ENCODE results near the gene VAV3. TPM values are rescaled to one million over a fixed set of nuclear protein-coding genes. Genes with fewer than 3 reads are reported as not detected.

Gene VAV3
- polyA plus RNA-seq, 10 donors: 2.5 to 8.9 (median 5.3) TPM

DNA sequence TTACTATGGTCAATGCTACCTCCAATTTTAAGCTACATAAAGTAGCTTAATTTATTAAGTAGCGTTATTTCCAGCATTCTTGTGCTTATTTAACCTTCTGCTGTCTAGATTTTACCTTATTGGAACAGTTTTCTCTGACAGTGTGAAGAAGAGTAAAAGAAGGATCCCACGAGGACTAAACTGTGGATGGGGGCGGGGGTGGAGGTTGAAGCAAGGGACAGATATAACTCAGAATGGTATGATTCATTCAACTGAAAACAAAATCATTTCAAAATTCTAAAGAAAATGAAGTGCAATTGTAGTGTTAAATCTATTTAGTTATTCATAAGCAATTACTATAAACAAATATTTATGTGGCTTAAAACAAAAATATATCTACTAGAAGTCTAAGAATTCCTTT is 11.5 kb upstream of the VAV3 start:
- no peak for DNase-seq

DNA sequence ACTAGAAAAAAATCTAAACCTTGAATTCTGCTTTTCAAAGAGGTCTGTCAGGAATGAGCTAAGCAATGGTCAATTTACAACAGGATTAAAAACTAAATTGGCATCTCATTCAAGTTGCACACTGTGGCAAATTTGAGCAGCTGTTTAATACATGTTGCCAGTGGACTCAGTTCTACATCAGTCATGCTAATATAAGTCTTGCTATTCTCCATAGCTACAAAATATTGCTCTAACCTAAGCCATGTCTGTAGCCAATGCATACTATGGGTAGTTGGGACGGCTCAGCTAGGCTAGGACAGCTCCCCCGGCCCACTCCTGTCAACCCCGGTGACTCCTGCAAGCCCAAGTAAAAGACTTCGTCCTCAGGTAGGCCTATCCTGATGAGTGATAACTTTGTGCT is 10.9 kb upstream of the VAV3 start:
- peak in 1 of 3 donors; percentile 43 for DNase-seq

DNA sequence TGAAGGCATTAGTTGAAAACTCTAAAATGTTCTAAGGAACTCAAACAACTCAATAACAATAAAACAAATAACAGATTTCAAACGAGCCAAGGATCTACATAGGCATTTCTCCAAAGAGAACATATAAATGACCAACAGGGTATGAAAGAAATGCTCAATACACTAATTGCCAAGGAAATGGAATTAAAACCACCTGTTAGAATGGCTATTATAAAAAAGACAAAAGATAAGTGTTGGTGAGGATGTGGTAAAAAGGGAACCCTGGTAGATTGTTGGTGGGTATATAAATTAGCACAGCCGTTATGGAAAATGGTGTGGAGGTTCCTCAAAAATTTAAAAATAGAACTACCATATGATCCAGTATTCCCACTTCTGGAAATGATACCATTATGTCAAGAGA is 9.1 kb upstream of the VAV3 start:
- DNase-seq: no peak

DNA sequence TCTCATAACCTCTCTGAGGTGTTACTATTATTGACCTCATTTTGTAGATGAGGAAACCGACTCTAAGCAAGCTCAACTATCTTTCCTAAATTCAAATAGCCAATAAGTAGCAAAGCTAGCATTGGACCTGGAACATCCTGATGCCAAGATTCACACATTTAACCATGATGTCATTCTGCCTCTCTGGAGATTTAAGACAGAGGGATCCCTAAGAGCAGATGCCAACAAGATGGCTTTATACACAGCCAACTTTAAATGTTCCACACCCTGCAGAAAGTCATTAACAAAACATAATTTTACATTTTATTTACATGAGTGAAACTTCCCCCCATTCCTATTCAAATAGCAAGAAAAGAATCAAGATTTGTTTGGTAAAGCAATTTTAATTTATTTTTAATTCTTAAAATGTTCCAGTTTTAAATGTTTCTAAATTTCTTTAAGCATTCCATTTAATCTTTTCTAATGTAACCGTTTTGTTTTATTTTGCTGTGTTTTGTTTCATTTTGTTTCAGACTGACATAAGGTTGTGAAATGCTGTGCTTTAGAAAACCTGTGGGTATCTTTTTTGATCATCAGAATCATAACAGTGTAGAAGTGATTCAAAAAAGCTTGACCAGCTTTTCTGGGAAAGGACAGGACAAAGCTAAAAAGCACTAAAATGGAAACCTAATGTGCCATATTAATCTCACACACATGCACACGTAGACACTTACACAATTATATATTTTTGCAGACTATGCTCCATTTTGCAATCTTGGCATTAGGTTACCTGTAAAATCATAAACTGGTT is 7.6 kb upstream of the VAV3 start:
- DNase-seq: peak in 1 of 3 donors; percentile 8

DNA sequence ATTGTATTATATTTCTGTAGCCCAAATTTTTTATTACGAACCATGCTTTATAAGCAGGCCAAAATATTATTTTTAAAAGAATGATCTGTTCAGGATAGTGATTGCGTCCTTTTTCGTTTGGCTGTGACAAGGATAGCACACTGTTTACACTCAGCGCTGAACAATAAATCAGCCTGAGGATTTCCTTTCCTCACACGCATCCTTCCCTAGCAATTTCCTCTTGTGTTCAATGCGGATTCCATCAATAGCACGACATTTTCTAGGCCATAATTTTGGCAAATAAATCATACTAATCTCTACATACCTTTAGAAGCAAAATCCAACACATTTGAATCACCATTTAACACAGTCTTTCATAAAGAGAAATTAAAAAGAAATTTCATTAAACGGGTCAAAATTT is 1.6 kb upstream of the VAV3 start:
- DNase-seq: no peak

DNA sequence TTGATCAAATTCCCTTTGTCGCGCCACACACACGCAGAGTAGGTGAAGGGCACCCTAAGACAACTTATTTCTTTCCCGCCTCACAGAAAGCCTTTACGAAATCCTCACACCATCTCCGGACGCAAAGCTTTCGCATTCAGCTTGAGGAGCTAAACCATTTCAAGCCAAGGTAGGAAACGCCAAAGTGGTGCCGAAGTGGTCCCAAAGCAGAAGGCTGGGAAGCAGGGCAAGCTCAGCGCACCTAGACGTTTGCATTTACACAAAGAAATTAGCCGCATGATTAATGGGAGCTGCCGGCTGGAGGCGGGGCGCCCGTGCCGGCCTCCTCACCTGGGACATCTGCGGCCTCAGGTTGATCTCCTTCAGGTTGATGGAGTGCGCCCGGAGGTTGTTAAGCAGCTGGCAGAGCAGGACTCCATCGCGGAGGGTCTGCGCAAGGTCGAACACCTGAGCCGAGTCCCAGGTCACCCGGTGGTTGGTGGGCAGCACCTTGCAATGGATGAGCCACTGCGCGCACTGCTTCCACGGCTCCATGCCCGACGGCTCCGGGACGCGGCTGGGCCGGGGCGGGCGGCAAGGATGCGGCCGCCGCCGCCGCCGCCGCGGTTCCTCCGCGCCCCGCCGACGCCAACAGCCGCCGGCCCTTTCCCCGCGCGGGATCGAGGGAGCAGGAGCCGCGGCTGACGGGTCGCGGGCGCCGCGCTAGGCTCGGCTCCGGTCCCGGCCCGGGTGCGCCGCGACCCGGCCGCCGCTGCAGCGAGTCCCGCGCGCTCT is 457 bp downstream of the VAV3 start:
- peak in 2 of 3 donors; percentile 22 to 65 for DNase-seq

DNA sequence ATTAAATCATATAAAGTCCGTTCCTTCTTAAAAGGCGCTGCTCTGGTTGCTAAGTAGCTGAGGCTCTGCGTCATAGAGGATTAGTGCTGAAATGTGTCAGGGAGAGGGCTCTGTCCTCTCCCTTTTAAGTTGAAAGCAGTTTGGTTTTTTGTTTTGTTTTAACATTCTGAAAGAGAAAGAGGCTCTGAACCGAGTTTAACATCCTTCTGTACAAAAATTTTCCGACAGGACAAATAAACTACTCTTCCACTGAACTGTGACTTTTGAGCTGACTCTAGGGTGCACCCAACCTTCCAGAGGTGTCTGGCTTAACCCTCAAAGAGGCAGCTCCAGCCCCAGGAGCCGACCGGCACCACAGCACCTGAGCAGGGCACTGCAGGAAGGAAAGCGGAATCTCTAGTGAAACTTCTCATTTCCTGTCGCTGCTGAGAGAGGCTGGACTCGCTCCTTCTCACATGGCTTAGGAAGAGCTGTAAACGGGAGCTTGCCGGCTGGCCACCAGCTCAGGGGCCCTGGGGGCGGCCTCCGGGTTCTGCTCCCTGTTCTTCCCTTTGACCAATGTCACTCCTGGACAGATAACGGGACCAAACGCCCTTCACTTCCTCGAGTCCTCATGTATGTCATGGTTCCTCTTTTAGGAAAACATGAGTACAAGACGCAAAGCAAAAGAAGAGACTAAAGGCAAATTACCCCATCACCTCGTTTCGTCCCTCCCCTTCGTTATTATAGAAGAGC is 1.2 kb downstream of the VAV3 start:
- DNase-seq: peak in 2 of 3 donors; percentile 19 to 66

DNA sequence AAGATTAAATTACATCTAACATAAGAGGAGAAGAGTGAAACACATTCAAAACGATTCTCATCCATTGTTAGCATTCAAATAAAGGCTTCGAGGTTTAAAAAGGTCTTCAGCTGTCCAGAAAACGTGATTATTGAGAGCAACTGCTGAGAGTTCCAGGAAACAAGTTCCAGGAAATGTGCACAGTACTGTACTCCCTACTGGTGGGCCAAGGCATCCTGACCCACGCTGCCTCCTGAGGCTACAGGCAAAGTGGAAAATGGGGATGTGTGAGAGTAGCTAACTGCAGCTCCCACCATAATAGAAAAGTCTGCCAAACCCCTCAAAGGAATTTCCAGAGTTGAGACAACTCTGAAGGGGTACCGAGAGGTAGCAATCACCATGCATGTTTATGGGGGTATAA is 2.0 kb downstream of the VAV3 start:
- DNase-seq: peak in 1 of 3 donors; percentile 20

DNA sequence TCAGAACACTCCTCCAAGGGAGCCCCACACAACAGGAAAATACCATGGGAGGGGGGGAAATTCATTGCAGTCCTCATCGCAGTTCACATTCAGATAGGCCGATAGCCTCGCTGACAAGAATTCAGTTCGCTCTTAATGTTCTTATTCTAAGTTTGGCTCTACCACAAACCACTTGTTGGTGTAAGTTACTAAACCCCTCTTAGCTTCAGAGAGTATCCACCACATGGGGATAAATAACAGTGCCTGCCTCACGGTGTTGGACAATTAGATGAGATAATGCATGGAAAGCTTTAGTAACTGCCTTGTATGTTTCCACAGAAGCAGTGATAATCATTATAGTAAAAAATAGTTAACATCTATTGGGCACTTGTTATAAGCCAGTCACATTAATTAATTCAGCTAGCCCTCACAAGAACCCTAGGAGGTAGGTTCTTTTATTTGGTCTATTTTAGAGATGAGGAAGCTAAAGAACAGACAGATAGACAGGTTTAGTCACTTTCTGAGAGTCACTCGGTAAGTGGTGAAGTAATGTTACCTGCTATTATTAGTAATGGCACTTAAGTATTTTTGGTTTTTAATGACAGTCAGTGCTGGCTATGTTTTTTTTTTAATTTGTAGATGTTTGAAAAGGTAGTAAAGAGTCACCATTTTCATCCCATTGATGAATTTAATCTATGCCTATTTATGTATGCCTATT is 10.1 kb downstream of the VAV3 start:
- DNase-seq: peak in 1 of 3 donors; percentile 5

DNA sequence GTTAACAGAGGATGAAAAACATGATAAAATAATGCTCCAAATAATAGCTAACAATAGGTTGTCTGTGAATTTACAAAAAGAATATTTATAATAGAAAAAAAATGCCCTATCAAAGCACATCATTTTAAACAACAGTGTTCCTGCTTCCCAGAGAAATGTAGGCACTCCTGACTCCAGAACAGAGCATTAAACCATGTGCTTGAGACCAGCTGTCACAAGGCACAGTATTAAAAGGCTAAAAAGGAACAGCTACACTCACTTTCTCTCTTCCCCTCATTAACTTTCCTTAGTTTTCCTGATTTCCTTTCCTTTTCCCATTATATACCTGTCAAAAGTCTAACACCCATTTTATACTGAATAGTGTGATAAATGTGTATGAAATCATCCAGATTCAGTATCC is 10.9 kb downstream of the VAV3 start:
- no peak for DNase-seq

DNA sequence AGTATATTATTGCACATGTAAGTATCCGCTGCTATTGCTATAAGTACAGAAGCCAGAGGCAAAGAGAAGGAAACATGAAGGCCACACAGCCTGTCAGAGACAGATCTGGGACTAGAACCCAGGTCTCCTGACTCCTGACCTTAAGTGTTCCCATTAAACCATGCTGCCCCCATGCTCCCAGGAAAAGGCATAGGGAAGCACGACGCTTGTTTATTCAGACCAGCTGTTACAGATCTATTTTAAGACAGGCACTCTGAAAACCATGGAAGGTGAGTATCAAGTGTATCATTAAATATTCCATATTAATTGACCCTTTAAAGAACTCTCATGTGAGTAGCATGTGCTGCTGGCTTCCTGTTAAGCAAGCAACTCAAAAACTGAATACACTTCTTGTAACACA is 11.4 kb downstream of the VAV3 start:
- DNase-seq: peak in 2 of 3 donors; percentile 28 to 44

DNA sequence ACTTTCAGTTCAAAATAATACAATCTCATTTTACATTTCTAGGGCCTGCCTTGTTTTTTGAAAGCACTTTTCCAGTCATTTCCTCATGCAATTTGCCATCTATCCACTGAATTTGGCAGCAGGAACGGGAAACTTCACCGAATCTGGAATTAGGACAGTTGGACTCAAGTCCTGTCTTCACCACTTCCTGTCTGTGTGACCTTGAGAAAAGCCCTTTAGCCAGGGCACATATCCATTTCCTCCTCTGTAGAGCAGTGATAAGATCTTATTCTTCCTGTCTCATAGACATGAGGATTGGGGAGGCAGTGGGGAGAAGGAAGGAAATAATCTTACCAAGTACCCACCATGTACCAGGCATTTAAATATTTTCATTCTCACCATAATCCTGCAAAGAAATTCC is 12.0 kb downstream of the VAV3 start:
- DNase-seq: peak in 1 of 3 donors; percentile 6

DNA sequence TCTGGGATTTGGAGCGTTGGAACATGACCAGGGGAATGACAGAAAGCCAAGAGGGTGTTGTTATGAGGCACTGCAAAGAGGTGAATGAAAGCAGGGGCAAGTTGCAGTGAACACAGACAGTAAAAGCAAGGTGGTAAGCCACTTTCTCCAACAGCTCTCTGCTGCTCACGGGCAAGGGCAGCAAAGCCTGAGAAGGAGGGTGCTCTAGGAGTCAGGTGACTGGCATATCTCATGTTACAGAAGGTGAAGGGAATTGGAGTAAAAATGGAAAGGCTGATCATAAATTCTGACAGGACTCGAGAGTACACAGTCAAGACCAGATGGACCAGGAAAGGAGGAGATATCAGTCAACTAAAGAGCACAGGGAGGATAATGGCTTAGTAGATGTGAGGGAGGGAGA is 14.5 kb downstream of the VAV3 start:
- DNase-seq: no peak

DNA sequence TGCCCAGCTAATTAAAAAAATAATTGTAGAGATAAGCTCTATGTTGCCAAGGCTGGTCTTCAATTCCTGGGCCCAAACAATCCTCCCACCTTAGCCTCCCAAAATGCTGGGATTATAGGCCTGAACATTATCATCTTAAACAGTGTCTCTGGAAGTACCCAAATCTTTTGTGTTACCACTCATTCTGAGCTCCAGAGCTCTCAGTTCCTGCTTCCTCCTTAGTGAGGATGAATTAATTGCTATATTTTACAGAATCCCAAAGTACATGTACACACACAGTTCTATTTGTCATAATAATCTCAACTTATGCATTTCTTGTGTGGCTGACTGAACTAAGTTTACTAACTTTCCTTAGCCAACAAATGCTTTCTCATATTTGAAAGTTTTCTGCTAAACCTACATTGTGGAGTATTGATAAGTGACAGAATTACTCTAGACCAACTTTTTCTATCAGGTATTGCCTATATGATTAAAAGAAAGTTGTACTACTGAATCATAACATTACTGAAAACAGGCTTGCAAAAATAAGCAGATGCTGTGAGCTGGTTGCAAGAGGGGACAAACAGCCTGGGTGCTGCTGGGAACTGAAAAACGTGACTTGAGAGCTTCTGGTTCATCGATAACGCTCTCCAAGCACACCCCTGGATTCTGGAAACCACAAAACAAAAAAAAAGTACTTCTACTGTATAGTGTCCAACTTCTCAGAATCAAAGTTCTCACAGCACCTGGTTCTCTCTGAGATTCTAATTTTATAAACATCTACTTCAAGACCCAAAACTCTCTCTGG is 15.3 kb downstream of the VAV3 start:
- no peak for DNase-seq

DNA sequence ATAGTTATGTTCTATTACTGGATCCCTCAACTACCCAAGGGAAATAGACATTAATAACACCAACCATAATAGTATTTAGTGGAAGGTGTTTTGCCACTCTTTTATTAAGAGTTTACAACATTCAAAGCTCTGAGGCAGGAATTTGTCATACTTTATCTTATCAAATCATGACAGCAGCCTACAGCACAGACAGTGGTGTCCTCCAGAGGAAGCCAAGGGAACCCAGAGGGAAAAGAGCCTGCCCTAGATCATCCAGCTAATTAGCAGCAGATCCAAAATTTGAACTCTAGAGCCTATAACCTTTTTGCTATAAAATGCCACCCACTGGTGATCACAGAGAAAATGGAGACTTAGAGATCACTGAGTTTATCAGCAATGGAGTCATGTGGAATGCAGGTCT is 18.2 kb downstream of the VAV3 start:
- DNase-seq: no peak

DNA sequence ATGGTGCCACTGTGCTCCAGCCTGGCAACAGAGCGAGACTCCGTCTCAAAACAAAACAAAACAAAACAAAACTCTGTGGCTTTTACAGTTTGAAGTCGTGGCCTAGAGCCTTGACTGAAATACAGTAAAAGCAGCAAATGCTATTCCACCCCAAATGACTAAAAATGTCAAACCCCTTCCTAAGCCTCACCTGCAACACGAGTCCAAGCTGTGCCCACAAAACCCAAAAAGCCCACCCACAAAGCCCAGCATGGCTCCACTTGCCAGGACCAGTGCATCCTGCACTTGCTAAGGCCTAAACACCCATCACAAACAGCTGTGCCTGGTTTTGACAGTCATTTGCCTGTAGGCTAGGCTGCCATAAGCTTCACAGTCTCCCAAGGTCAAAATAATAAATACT is 21.3 kb downstream of the VAV3 start:
- no peak for DNase-seq

DNA sequence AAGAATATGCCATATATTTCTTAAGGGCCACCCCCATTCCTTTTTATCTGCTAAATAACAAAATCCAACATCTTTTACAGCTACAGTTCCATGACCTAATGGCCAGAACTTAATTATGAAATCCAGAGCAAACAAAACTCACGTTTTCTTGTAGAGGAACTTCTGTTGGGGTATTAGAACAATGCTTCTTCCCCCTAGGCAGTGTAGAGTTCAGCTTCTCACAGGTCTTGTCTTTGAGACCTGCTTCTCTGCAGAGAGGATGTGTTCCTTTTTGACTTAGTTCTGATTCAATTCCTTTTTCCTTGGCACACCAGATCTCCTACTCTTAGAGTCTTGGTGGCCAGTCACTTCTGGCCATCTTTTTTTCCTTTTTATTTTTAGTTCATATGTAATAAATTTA is 22.2 kb downstream of the VAV3 start:
- no peak for DNase-seq

DNA sequence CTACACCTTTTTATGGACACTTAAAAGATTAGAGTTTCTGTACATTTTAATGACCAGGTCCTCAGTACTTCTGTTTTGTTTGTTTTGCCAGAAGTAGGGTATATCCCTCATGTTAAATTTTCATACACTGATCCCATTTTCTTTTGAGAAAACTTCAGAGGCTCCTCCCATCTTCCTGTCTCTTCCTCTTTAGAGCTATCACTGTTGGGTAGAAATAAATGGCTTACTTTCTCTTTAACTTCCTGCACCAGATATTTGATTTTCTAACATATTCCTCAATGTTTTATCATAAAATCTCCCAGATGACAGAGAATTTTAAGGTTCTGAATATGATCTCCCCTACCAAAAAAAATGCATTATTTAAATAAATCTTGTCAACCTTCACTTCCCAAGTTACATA is 23.4 kb downstream of the VAV3 start:
- DNase-seq: no peak

DNA sequence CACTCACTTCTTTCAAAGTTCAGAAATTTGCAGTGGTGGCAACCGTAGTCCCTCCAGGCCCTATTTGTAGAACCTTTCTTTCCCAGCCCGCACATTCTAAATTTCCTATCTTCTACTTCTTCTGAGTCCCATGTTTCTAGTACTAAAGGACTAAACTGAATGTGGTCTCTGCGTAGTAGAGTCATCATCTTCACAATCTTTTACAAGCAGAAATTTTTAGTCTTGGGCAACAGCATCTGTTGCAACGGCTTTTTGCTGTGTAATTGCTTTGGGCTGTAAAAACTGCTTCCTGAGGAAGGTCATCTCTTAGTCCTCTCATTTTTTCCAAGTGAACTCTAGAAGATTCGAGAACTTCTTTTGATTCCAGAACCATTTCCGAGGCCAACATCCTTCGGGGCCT is 23.9 kb downstream of the VAV3 start:
- peak in 2 of 3 donors; percentile 6 to 28 for DNase-seq

DNA sequence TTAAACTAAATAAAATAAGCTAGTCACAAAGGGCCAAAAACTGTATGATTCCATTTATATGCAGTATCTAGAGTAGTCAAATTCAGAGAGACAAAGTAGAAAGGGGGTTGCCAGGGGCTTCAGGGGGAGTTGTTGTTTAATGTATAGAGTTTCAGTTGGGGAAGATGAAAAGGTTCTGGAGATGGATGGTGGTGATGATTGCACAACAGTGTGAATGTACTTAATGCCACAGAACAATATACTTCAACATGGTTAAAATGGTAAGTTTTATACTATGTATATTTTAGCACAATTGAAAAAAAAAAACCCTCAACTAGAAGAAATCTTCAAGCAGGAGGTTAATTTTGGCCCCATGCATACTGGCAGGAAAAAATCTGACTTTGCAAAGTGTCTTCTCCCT is 24.3 kb downstream of the VAV3 start:
- no peak for DNase-seq

DNA sequence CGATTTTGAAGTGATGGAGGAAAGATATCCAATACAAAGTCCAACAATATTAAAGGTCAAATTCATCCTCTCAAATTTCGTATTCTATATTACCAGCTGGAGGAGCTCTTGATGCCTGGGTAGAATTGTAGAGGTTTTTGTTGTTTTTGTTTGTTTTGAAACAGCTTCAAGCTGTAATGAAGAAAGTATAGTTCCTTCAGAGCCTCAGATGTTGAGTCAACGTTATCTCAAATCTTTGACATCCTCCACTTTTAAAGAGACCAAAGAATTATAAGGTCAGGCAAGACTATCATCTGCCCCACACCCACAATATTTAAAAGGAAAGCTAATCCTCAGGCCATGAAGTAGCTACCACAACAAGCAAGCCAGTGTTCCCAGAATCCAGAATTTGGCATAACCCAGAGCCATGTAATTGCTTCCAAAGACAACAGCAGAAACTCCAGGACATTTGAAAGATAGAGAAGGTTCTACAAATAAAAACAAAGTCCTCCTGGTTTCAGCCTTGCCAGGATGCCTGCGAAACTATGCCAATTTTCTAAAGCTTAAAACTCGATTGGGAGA is 24.9 kb downstream of the VAV3 start:
- DNase-seq: no peak

Measured in muscle of back (tissue), 11 donors.